Mesenteric fat pad (tissue), 1 donor: Measurements from ENCODE around the gene NKAIN2. TPM values are rescaled to one million over a fixed set of nuclear protein-coding genes. Genes with fewer than 3 reads are reported as not detected.
"Not testable (repeated sequence)": the region's sequence is repeated elsewhere in the genome, so short reads cannot be mapped to it uniquely, and the experiment has no call there.

Experiments
- DNase-seq: peaks from one replicate; pipeline ENCODE4 v3.0.0-alpha.2; 2020; ENCODE audit warnings: low spot score
- total RNA-seq: library from RNA; stranded (reverse); fragmentation: NEBNext Ultra II Directional; extraction: Animal tissue kit (Norgen Biotek cat#: 25700); gene quantifications from one replicate; pipeline ENCODE4 v1.2.1, GENCODE V29; 2021
- donor health status: DM: yes; HTN: yes; CAD: no.

Gene NKAIN2
- total RNA-seq, 1 donor from 2014 or later = 0.42 TPM

DNA sequence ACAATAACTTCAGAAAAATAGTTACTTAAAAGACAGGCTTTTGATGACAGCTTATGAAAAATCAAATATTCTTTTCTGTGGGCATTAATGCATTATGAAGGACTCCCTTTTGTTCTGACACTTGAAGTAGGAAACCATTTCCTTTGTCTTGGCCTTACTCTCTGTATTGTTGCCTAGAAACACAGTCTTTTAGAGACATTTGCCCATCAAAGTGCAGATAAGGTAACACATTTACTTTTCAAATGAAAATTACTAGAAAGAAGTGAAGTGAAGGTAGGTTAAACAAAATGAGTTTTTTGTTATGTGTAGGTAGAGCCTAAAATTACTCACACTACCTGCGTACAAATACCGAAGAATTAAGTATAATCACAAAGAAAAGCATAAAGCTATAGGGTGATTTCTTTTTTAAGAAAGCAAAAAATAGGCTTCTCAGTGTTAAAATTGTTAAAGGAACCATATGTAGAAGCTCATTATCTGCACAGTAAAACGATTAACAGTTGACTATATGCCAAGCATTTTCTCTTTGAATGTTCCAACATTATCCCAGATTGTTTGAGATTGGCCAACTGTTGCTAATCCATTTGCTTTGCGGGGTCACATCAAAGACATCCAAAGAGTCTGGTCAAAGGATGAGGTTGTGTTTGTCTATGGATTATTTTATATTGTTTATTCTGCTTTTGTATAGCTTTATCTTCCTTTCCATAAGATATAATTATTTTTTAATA, 616.6 kb downstream of the NKAIN2 start:
- DNase-seq = no peak

DNA sequence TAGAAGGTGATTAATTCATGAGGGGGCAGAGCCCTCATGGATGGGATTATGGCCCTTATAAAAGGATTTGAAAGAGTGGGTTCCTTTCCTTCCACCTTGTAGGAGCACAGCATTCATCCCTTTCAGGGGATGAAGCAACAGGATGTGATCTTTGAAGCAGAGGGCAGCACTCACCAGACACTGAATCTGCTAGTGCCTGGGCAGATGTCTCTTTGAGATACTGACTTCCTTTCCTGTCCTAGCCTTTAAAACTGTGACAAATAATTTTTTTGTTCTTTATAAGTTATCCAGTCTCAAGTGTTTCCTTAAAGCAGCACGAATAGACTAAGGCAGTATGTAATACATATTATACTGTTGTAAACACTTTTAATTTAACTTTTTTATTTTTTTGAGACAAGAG, 620.0 kb downstream of the NKAIN2 start:
- no peak for DNase-seq

DNA sequence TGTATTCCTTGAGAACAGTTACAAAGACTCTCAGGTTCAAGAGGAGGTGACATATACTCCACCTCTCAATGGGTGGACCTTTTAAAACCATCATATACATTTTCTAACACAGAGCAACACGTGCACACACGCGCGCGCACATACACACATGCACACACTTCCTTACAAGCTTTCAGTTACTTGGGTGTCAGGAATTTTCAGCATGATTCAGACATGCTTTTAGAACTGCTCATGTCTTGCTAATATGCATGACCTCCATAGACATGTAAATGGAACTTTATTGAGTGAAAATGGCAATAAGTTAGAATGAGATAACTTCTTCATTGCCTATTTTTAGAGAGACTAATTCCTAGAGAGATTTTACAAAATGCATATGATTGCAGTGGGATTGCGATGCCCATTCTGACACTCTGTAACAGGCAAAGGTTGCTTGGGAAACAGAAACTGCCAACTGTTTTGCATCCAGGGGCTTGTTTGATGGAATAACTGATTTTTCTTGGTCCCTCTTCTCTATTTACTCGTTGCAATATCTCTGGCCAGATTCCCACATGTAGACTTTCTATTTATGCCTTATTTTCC, 627.2 kb downstream of the NKAIN2 start:
- DNase-seq = no peak

DNA sequence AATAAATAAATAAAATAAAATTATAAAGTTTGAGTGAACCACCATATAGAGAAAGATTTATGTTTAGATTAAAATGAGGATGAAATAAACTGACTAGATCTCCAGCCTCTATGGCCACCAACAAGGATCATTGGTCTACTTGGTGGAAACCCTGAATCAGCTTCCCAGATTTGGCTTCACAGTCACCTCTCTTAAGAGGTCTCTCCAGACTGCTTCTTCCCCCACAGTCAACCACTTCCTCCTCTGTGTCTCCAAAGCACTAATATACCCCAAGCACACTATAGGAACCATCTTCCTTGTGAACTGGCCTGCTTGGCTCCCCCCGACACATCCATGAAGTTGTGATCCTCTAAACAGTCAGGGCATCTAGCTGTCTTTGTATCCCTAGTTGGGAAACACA, 629.0 kb downstream of the NKAIN2 start:
- DNase-seq = no peak

DNA sequence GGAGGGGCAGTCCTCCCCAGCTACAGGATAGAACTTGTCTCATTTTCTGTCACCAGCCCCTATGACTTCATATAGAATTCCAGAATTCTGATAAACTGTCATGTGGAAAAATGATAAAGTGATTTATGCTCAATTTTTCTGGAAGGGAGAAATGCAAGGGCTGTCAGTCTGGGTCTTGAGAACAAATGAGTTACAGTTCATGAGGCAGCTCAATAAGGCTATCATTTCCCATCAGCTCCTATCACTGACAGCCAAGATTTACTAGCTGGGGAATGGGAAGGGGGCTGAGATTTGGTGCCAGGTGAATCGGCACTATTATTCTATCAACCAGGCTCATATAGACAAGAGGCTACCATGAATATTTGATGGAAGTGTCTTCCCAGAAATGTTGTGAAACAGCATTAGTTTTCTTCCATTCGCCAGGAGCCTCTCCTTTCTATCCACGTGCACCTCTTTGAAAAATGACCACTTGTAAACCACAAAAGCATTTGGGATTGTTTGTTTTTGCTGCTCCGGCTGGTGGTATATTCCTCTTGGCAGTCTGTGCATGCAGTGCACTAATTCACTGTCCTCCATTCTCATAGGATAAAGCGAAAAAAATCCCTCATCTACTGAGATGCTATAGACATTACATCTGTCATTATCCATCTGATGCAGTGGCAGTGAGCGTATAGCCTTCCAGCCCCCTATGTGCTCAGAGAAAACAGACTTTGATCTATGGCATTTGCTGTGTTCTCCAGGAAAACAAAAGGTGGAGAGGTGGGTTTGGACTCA, 629.9 kb downstream of the NKAIN2 start:
- DNase-seq = no peak

DNA sequence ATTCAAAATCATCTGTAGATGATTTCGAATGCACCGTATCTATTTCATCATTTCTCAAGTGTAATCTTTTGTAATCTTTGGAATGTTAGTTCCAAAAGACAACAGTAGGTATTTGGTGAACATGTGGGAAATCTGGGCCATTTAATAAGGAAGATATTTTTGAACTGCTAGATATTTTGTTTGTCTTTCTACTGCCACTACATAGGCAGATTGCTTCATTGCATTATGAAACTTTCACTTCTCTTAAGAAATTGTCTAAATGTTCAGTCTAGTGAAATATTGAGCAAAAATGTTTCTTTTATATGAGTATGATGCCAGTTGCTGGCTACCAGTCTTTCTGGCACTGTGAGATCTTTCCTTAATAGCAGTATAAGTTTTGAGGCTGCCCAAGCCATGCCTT, 630.8 kb downstream of the NKAIN2 start:
- DNase-seq = no peak

DNA sequence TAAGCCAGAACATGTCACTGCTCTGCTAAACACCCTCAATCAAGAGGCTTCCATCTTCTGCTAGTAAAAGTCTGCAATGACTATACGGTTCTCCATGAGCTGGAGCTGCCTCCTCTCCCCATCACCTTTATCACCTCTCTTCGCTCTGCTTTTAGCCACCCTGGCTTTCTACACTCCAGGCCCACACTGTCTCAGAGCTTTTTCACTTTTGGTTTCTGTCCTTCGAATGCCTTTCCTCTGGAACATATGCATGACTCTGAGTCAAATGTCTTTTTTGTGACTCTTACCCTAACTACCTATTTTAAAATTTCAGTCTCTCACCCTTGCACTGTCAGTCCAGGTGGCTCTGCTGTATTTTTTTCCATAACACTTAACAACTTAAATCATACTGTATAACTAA, 633.1 kb downstream of the NKAIN2 start:
- no peak for DNase-seq

DNA sequence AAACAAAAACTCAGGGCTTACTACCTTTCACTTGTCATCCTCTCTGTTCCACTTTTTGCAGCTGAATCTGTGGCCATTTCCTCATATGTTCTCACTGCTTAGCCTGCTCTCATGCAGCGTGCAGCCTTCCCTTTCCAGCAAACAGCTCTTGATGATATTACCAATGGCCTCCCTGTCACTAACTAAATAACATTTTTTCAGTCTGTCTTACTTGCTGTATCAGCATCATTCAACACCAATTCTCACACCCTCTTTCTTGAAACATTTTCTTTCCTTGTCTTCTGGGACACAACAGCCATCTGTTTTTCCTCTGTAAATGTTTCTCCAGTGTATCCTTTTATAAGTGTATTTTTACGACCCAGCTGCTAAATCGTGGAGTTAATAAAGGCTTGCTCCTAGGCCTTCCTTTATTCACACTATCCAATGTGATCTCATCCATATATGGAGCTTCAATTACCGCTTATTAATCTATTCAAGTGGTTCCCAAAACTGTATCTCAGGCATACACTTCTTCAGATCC, 634.9 kb downstream of the NKAIN2 start:
- no peak for DNase-seq

DNA sequence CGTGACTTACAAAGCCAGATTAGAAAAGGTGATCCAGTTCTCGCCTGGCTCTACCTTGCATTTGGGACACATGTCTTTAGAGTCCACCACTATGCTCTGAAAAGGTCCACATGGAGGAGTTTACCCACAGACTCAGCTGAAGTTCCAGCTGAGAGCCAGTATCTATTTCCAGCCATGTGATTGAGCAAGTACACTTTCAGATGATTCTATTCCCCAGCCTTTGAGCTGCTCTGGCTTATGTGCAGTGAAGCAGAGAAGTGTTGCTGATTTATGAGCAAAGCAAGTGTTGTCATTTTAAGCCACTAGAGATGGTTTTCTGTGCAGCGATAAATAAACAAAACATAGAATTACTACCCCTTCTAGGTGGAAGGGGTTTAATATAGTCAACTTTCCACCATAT, 637.8 kb downstream of the NKAIN2 start:
- no peak for DNase-seq

DNA sequence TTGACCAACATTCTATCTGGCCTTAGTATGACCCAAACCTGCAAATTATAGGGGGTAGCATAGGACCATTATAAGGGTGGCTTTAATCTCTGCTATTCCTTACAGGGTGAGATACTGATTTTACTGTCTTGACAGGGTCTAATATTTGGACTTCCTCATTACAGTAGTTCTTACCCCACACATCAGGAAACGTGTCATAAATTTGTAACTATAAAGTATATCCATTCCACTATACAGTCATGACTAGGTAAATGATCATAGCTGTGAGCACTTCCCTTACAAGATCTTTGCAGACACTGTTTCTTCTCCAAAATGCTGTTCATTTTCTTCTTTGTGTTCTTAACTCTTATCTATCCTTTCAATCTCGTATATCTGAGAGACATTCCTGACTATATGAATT, 639.9 kb downstream of the NKAIN2 start:
- DNase-seq = no peak

DNA sequence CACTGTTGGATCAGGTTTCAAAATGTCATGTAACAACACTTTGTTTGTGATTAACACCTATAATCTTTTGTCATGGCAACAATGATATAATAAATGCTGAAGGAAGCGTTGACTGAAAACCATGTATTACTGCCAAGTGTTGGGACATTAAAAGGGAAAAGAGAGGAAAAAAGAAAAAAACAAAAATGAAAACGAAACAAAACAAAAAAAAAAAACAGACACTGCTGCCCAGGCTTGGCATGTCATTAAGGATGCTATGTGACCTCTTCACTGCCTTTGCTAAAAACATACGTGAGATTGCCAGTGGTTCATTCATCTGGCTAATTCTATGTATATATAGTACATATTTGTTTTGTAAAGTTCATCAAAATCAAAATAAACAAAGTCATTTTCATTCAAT, 641.9 kb downstream of the NKAIN2 start:
- no peak for DNase-seq

DNA sequence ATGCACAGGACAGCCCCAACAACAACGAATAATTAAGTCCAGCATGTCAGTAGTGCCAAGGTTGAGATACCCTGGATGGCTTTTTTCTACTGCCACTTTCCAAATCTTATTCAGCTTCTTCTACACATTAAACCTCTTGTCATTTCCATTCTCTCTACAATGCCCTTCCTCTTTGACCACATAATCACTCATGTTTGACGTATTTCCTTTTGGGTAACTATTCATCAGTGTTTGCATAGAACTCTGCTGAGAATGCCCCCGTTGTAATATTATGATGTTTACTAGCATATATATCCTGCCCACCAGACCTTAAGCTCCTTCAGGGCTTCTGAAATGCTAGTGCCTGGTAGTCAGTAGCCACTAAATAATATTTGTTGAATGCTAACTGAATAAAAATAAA, 643.3 kb downstream of the NKAIN2 start:
- DNase-seq = no peak

DNA sequence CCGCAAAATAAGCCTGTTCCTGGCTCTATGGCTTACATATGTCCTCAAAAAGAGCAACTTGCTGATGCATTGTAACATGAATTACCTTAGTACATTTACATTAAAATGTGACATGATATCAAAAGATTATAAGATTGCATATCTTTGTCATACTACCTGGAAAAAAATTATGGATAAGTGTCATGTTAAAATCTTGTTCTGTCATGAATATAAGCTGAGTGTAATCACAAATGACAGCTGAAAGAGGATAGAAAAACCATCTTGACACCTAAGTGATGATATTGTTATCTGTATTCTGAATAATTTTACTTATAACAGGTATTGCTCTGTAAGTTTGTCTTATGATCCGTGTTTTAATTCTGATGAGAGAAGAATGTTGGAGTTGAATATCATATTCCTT, 655.6 kb downstream of the NKAIN2 start:
- no peak for DNase-seq

DNA sequence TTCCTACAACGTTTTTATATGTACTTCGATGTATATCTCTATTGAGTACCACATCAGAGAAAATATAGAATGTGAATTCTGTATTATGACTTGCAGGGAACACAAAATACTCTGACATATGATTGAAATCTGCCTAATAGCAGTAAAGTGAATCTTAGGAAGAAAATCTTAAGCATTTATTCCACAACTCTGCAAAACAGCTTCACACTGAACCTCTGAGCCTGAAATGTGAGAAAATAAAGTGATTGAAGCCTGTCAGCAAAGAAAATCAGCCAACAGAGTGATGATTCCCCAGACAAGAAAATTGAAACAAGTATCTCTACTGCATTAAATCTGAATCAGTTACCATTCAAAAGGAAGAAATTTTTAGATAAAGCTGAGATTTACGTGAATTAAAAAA, 659.1 kb downstream of the NKAIN2 start:
- no peak for DNase-seq

DNA sequence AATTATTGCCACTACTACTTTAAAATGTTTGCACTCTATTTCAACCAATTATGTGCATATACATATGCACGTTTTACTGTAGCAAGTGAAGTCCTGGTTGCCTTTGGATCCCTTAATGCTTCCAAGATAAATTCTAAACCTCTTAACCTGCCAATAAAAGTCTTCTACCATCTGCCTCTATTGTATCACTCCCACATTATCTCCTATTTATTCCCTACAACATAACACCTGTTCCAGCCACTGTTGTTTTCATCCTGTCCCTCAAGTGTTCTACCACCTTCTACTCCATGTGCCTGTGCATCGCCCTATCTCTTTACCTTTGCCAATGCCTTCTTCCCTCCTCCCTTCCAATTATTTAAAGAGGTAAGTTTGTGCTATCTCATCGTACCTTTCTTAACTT, 659.6 kb downstream of the NKAIN2 start:
- no peak for DNase-seq

DNA sequence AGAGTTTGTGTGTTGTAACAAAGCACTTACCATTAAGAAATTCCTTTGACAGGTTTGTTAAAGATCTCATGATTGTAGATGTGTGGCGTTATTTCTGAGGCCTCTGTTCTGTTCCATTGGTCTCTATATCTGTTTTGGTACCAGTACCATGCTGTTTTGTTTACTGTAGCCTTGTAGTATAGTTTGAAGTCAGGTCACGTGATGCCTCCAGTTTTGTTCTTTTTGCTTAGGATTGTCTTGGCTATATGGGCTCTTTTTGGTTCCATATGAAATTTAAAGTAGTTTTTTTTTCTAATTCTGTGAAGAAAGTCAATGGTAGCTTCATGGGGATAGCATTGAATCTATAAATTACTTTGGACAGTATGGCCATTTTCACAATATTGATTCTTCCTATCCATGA, 660.9 kb downstream of the NKAIN2 start:
- DNase-seq = not testable (repeated sequence)

DNA sequence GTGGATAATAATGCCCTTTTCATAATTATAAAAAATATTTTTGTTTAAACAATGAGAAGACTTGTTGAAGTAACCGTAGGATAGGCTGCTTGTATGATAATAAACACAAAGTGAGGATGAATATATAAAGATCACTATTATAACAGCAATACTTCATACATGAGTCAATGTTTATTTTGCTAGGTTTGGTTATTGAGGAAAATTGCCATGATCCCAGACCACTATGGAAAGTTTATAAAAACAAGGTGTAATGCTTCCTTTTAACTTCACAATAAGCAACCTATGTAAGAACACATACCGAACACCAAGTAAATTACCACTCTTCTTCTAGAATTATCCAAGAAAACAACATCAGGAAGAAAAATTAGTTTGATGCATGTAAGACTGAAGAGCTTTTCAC, 663.3 kb downstream of the NKAIN2 start:
- DNase-seq = no peak

DNA sequence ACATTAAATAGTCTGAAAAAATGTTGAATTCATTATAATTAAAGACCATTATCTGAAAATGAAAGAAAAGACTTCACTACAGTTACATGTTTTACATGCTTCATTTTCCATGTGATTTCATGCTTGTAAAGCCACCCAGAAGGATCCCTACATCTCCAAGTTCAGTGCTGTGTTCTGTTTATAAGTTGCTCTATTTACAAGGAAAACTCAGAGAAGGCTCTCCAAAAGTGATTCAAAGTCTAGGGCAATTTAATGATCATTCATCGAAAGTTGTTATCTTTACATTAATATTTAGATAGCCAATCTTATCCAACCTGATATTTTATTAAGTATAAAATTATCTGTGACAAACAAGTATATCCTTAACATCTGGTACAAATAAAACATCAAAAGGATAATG, 663.7 kb downstream of the NKAIN2 start:
- DNase-seq = no peak

DNA sequence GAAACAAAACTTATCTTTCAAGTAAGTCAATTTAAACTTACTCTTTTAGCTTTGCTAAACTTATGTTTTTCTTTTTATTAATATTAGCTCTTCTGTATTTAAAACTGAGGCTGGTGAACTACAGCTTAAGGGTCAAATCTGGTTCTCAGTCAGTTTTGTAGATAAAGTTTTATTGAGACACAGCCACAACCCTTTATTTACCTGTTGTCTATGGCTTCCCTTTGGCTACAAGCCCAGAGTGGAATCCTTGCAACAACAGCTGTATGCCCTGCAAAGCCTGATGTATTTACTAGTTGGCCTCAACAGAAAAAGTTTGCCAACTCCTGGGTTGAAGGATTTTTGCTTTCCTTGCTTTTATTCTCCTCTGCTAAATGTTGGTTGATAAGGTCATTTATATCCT, 667.1 kb downstream of the NKAIN2 start:
- no peak for DNase-seq

DNA sequence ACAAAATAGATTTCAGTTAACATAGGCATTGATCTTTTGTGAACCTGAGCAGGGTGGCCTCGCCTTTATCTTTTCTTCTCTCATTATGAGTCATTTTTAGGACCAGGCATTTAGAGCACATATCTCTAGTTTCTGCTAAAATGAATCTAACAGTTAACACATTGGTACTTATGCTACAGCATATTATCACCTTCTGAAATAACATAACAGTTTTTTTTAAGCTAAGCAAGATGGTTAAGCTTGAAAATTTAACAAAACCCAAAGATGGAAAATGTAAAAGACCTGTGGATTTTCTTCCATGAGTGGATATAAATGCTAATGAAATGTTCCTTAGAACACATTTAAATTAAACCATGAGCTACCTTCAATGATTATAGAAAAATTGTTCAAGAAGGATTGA, 671.5 kb downstream of the NKAIN2 start:
- no peak for DNase-seq

DNA sequence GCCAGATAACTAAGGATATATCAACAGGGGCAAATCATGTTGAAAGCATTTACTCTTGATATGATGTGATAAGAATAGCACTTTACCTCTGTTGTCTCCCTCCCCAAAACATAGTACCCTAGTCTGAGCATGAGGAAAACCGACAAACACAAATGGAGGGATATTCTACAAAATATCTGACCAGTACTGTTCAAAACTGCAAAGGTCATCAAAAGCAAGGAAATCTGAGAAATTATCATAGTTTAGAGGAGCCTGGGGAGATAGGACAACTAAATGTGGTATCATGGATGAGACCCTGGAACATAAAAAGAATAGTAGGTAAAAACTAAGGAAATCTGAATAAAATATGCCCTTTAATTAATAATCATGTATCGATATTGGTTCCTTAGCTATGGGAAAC, 675.2 kb downstream of the NKAIN2 start:
- DNase-seq = no peak

DNA sequence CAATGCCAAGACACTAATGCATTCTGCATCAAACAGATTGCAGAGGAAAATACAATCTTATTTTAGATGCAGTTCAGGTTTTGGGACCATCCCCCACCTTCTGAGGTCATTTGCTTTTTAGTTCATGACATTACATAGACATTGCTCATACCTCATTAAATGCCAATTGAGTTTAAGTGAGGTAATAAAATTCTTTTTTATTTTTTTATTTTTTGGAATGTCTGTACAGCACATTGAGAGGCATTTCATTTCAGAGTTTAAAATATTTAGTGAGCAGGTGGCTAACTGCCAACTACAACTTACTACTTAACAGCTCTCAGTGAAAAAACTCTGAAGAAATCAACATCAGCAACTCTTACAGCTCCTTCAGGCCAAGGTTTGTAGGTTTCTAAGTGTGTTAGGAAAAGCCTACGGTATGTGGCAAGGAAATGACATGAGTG, 676.3 kb downstream of the NKAIN2 start:
- no peak for DNase-seq
